ENCODE data around the gene CGGBP1.

The CGGBP1 gene

GRCh38 chr3:88013592-88013991, 45.2 kb downstream of the CGGBP1 start:
- in situ Hi-C loops (cut with MboI; ENCODE audit: low sequenced_read_pairs, unreplicated experiment): loop anchor here (25.0 kb wide), 1 partner anchor 651 kb away; no protein-coding TSS in a partner anchor
- no peak for TF ChIP-seq CTCF (IDR thresholded peaks at IDR 0.05; ENCODE audit: borderline replicate concordance, control extremely low read depth, extremely low read depth, insufficient read depth, missing control alignments)
- DNase-seq (ENCODE audit: low spot score): no peak

DNA sequence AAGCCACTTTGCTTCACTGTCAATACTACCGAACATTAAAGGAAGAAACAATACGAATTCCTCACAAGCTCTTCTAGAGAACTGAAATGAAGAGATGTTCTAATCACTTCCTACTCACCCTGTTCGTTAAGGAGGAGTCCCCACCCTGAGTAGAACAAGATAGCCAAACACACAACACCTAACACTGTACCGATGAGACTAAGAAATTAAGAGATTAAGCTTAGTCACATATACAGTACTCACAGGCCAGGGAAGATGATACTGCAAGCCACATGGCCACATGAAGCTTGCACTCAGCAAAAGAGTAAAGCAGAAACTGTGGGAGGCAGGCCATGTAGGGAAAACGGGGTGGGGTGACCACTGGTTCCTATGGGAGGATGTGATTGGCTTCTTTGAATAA, 48.0 kb downstream of the CGGBP1 start:
- no peak for TF ChIP-seq CTCF (IDR thresholded peaks at IDR 0.05; ENCODE audit: borderline replicate concordance, control extremely low read depth, extremely low read depth, insufficient read depth, missing control alignments)
- DNase-seq (ENCODE audit: low spot score): no peak
- in situ Hi-C loops (cut with MboI; ENCODE audit: low sequenced_read_pairs, unreplicated experiment): loop anchor here (25.0 kb wide), 1 partner anchor 649 kb away; no protein-coding TSS in a partner anchor

GRCh38 chr3:88009066-88009465, 49.7 kb downstream of the CGGBP1 start:
- no peak for DNase-seq (ENCODE audit: low spot score)
- in situ Hi-C loops (cut with MboI; ENCODE audit: low sequenced_read_pairs, unreplicated experiment): loop anchor here (25.0 kb wide), 1 partner anchor 647 kb away; no protein-coding TSS in a partner anchor
- TF ChIP-seq CTCF (IDR thresholded peaks at IDR 0.05; ENCODE audit: borderline replicate concordance, control extremely low read depth, extremely low read depth, insufficient read depth, missing control alignments): no peak

- in situ Hi-C loops (cut with MboI; ENCODE audit: low sequenced_read_pairs, unreplicated experiment): loop anchor here (25.0 kb wide), 1 partner anchor 643 kb away; no protein-coding TSS in a partner anchor
Observed at GRCh38 chr3:88005066-88005465, 53.7 kb downstream of the CGGBP1 start.

GRCh38 chr3:88003115-88003755, 55.6 kb downstream of the CGGBP1 start:
- in situ Hi-C loops (cut with MboI; ENCODE audit: low sequenced_read_pairs, unreplicated experiment): loop anchor here (25.0 kb wide), 1 partner anchor 641 kb away; no protein-coding TSS in a partner anchor
- TF ChIP-seq CTCF (IDR thresholded peaks at IDR 0.05; ENCODE audit: borderline replicate concordance, control extremely low read depth, extremely low read depth, insufficient read depth, missing control alignments): peak; percentile 34
- peak; percentile 27 for DNase-seq (ENCODE audit: low spot score)

More at GRCh38 chr3:88005066-88005465, 53.7 kb downstream of the CGGBP1 start:
- DNase-seq (ENCODE audit: low spot score): peak; percentile 35
- TF ChIP-seq CTCF (IDR thresholded peaks at IDR 0.05; ENCODE audit: borderline replicate concordance, control extremely low read depth, extremely low read depth, insufficient read depth, missing control alignments): peak; percentile 7

GRCh38 chr3:88002448-88002847, 56.4 kb downstream of the CGGBP1 start:
- TF ChIP-seq CTCF (IDR thresholded peaks at IDR 0.05; ENCODE audit: borderline replicate concordance, control extremely low read depth, extremely low read depth, insufficient read depth, missing control alignments): no peak
- in situ Hi-C loops (cut with MboI; ENCODE audit: low sequenced_read_pairs, unreplicated experiment): loop anchor here (25.0 kb wide), 1 partner anchor 640 kb away; no protein-coding TSS in a partner anchor
- DNase-seq (ENCODE audit: low spot score): no peak

Data from GM13976 (cell line).